ACC112 (cell line): Measurements from ENCODE around the gene TMTC2.

Experiments
- H2AFZ ChIP-seq: fragments of 200-600 bp; sonication (generic); one replicate; pipeline ENCODE4 v1.6.0; 2017; ENCODE audit warnings: antibody characterized with exemption, low read length; ENCODE audit not compliant: unreplicated experiment
- H3K27ac ChIP-seq: fragments of 200-600 bp; sonication (generic); 2 replicates; pipeline ENCODE4 v1.5.1; 2014; ENCODE audit warnings: low read depth, mild to moderate bottlenecking, antibody characterized with exemption, low read length, moderate library complexity
- H3K27me3 ChIP-seq: fragments of 200-600 bp; sonication (generic); 2 replicates; pipeline ENCODE4 v1.6.1; 2014; ENCODE audit warnings: mild to moderate bottlenecking, antibody characterized with exemption, low read length, moderate library complexity, mixed read lengths; ENCODE audit not compliant: insufficient read depth
- H3K36me3 ChIP-seq: fragments of 200-600 bp; sonication (generic); 2 replicates; pipeline ENCODE4 v1.6.1; 2016; ENCODE audit warnings: mild to moderate bottlenecking, antibody characterized with exemption, low read length, moderate library complexity, mixed read lengths; ENCODE audit not compliant: insufficient read depth
- H3K4me1 ChIP-seq: fragments of 200-600 bp; sonication (generic); one replicate; pipeline ENCODE4 v1.6.1; 2016; ENCODE audit warnings: low read length, mixed read lengths; ENCODE audit not compliant: insufficient read depth, unreplicated experiment, control insufficient read depth
- H3K4me3 ChIP-seq: fragments of 200-600 bp; sonication (generic); 2 replicates; pipeline ENCODE4 v1.5.1; 2014; ENCODE audit warnings: mild to moderate bottlenecking, low read depth, low read length
- H3K79me2 ChIP-seq: fragments of 200-600 bp; sonication (generic); one replicate; pipeline ENCODE4 v1.6.0; 2016; ENCODE audit warnings: low read length; ENCODE audit not compliant: control insufficient read depth, unreplicated experiment, insufficient read depth

TMTC2 gene

GRCh38 chr12:82954064-82954463 is 267.4 kb downstream of the TMTC2 start:
- Histone ChIP-seq H2AFZ (no peak overlapping the region), H3K27ac (no peak overlapping the region), H3K4me3 (no peak overlapping the region), H3K36me3 (no peaks in the 10 kb centered on the region), H3K79me2 (no peaks in the 10 kb centered on the region), H3K27me3 (no peaks in the 10 kb centered on the region), H3K4me1 (no peaks in the 10 kb centered on the region)

- H3K27ac ChIP-seq: no peak overlapping the region
- H3K27me3 ChIP-seq: no peaks in the 10 kb centered on the region
- H2AFZ ChIP-seq: no peak overlapping the region
Measured at GRCh38 chr12:82954572-82954971, 267.9 kb downstream of the TMTC2 start.

GRCh38 chr12:82955043-82955442 is 268.3 kb downstream of the TMTC2 start:
- H3K27ac ChIP-seq: no peak overlapping the region
- H3K4me1 ChIP-seq: no peaks in the 10 kb centered on the region
- H3K79me2 ChIP-seq: no peaks in the 10 kb centered on the region
- H3K27me3 ChIP-seq: no peaks in the 10 kb centered on the region
- no peaks in the 10 kb centered on the region for H3K36me3 ChIP-seq
- H2AFZ ChIP-seq: no peak overlapping the region
- no peak overlapping the region for H3K4me3 ChIP-seq

More at GRCh38 chr12:82954572-82954971, 267.9 kb downstream of the TMTC2 start:
- H3K79me2 ChIP-seq: no peaks in the 10 kb centered on the region
- no peaks in the 10 kb centered on the region for H3K36me3 ChIP-seq
- H3K4me1 ChIP-seq: no peaks in the 10 kb centered on the region
- no peak overlapping the region for H3K4me3 ChIP-seq

GRCh38 chr12:82958966-82959365 is 272.3 kb downstream of the TMTC2 start:
- no peaks in the 10 kb centered on the region for H3K4me1 ChIP-seq
- H3K79me2 ChIP-seq: no peaks in the 10 kb centered on the region
- no peak overlapping the region for H2AFZ ChIP-seq
- H3K27me3 ChIP-seq: no peaks in the 10 kb centered on the region
- no peak overlapping the region for H3K27ac ChIP-seq
- no peak overlapping the region for H3K4me3 ChIP-seq
- no peaks in the 10 kb centered on the region for H3K36me3 ChIP-seq

- Histone ChIP-seq H3K27ac (no peak overlapping the region), H3K4me3 (no peak overlapping the region), H2AFZ (no peak overlapping the region), H3K27me3 (no peaks in the 10 kb centered on the region), H3K79me2 (no peaks in the 10 kb centered on the region), H3K36me3 (no peaks in the 10 kb centered on the region), H3K4me1 (no peaks in the 10 kb centered on the region)
Measured at GRCh38 chr12:82959821-82960220, 273.1 kb downstream of the TMTC2 start.

GRCh38 chr12:82961835-82962234 is 275.1 kb downstream of the TMTC2 start:
- Histone ChIP-seq H3K4me3 (no peak overlapping the region), H2AFZ (no peak overlapping the region), H3K27me3 (no peaks in the 10 kb centered on the region), H3K27ac (no peak overlapping the region), H3K36me3 (no peaks in the 10 kb centered on the region), H3K4me1 (no peaks in the 10 kb centered on the region), H3K79me2 (no peaks in the 10 kb centered on the region)

GRCh38 chr12:82963956-82964355 is 277.2 kb downstream of the TMTC2 start:
- H3K4me1 ChIP-seq: no peaks in the 10 kb centered on the region
- no peaks in the 10 kb centered on the region for H3K79me2 ChIP-seq
- no peak overlapping the region for H3K27ac ChIP-seq
- no peaks in the 10 kb centered on the region for H3K27me3 ChIP-seq
- no peak overlapping the region for H3K4me3 ChIP-seq
- no peak overlapping the region for H2AFZ ChIP-seq
- H3K36me3 ChIP-seq: no peaks in the 10 kb centered on the region

GRCh38 chr12:82964446-82964845 is 277.7 kb downstream of the TMTC2 start:
- H3K4me3 ChIP-seq: no peak overlapping the region
- H3K27me3 ChIP-seq: no peaks in the 10 kb centered on the region
- no peaks in the 10 kb centered on the region for H3K4me1 ChIP-seq
- H3K27ac ChIP-seq: no peak overlapping the region
- no peak overlapping the region for H2AFZ ChIP-seq
- H3K79me2 ChIP-seq: no peaks in the 10 kb centered on the region
- no peaks in the 10 kb centered on the region for H3K36me3 ChIP-seq

- H3K36me3 ChIP-seq: no peaks in the 10 kb centered on the region
- no peak overlapping the region for H2AFZ ChIP-seq
- no peaks in the 10 kb centered on the region for H3K27me3 ChIP-seq
- H3K4me3 ChIP-seq: no peak overlapping the region
- H3K4me1 ChIP-seq: no peaks in the 10 kb centered on the region
- H3K79me2 ChIP-seq: no peaks in the 10 kb centered on the region
- H3K27ac ChIP-seq: no peak overlapping the region
Measured at GRCh38 chr12:82966001-82966559, 279.4 kb downstream of the TMTC2 start.

- Histone ChIP-seq H3K79me2 (no peaks in the 10 kb centered on the region), H2AFZ (no peak overlapping the region), H3K36me3 (no peaks in the 10 kb centered on the region), H3K4me1 (no peaks in the 10 kb centered on the region), H3K4me3 (no peak overlapping the region), H3K27me3 (no peaks in the 10 kb centered on the region), H3K27ac (no peak overlapping the region)
Measured at GRCh38 chr12:82968631-82969367, 282.1 kb downstream of the TMTC2 start.

- no peaks in the 10 kb centered on the region for H3K4me1 ChIP-seq
- no peak overlapping the region for H2AFZ ChIP-seq
Measured at GRCh38 chr12:82970614-82971013, 283.9 kb downstream of the TMTC2 start.

More at GRCh38 chr12:82970614-82971013, 283.9 kb downstream of the TMTC2 start:
- Histone ChIP-seq H3K4me3 (no peak overlapping the region), H3K36me3 (no peaks in the 10 kb centered on the region), H3K79me2 (no peaks in the 10 kb centered on the region), H3K27me3 (no peaks in the 10 kb centered on the region), H3K27ac (no peak overlapping the region)
